ENCODE results near the gene KLHL22.
"Not testable (repeated sequence)": the region's sequence is repeated elsewhere in the genome, so short reads cannot be mapped to it uniquely, and the experiment has no call there.

Gene KLHL22

DNA sequence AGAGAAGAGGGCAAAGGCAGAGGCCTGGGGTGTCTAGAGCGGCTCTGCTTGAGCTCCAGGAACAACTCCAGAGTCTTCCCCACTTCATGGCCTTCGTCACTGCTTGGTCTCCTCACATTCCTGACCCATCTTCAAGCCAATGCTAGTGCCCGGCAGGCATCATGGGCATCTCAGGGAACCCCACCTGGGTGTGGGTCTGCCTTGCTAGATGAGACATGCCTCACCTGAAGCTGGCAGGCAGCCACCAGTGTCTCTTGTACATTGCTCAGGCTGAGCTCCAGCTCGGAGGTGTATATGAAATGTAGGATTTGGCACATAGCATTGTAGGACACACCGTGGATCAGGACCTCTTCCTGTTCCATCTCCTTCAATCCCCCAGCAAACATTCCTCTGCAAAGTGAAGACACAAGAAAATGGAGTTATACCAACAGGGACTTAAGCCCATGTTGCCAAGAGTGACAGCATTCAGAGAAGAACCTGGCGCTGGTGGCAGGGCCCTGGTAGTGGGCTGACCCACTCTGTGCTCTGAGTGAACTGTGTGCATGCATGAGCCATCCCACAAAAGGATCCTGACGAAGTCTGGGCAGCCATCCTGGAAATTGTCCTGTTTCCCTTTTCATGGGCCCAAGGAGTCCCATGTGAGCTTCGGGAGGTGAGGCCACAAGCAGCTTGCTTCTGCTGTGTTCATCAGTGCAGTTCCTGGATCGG is 24.3 kb downstream of the KLHL22 start:
- in situ Hi-C loops (cut with MboI; ENCODE audit: low sequenced_read_pairs) = no loop called here

DNA sequence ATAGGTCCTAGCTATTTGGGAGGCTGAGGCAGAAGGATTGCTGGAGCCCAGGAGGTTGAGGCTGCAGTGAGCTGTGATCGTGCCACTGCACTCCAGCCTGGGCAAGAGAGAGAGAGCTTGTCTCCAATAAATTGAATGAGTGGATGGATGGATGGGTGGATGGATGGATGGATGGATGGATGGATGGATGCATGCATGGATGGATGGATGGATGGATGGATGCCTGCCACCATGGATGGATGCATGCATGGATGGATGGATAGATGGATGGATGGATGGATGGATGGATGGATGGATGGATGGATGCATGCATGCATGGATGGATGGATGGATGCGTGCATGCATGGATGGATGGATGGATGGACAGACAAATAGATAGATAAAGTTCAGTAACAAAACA is 25.1 kb downstream of the KLHL22 start:
- in situ Hi-C loops (cut with MboI; ENCODE audit: low sequenced_read_pairs) = not testable (repeated sequence)

DNA sequence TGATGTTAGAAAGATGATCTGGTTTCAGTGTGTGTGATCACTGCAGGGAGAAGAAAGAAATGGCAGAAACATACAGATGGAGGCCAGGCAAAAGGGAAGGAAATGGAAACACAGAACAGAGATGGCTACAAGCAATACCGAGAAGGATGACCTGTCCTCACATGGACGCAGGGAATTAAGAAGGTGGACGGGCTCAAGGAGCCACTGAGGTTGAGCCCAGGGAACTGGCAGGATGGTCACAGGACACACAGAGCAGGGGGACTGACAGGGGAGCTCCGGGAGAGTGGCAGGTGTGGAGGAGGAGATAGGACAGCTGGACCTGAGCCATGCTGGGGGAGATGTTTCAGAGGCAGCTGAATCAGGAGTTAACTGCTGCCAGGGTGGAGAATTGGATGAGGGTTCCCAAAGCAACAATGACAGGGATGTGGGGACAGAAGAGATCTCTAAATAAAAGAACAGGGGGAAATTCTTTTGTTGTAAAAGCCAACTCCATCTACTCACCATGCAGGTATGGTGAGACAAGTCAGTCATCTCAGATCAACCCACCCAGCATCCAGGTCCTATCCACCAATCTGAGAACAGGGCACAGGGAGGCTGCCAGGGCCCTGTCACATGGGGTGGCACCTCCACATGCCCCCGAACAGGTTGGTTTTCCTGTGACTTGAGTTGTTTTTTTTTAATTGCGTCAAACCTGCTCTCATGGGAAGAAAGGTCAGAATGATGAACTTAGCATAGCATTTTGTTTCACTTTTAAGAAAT is 26.3 kb downstream of the KLHL22 start:
- in situ Hi-C loops (cut with MboI; ENCODE audit: low sequenced_read_pairs) = no loop called here

DNA sequence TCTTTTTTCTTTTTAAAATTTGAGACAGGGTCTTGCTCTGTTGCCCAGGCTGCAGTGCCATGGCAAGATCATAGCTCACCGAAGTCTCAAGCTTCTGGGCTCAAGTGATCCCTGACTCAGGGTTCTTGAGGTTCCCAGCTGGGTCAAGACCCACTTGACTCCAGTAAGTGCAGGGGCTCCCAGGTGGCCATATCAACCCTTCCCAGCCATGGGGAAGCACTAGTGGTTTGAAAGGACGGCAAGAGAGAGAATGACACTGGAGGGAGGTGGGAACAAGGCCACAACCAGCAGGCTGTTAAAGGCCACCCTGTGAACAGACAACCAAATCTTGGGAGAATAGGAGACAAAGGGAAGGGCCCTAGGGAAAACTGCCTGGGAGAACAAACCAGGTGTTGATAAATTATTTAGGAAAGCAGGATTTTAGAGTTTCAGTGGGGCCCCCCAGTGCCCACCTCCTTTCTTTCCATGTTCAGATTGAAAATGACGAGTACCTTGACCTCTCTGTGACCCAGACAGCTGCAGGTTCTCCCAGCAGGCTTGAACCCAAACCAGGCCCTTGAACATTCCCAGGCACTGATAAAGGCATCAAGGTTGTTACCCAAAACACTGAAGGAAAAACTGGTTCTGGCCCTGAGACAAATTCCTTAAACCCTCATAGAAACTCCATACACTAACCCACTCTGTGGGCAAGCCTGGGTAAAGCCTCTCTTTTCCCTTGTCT is 28.8 kb downstream of the KLHL22 start:
- in situ Hi-C loops (cut with MboI; ENCODE audit: low sequenced_read_pairs) = no loop called here

DNA sequence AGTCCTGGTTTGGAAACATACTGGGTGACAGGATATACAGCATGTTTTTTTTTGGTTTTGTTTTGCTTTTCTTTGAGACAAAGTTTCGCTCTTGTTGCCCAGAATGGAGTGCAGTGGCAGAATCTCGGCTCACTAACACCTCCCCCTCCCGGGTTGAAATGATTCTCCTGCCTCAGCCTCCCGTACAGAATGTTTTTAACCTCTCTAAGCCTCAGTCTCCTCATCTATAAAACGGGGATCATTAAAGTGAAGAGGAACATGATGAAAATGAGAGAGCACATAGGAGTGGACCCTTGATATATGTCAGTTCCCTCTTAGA is 29.9 kb downstream of the KLHL22 start:
- in situ Hi-C loops (cut with MboI; ENCODE audit: low sequenced_read_pairs) = no loop called here

DNA sequence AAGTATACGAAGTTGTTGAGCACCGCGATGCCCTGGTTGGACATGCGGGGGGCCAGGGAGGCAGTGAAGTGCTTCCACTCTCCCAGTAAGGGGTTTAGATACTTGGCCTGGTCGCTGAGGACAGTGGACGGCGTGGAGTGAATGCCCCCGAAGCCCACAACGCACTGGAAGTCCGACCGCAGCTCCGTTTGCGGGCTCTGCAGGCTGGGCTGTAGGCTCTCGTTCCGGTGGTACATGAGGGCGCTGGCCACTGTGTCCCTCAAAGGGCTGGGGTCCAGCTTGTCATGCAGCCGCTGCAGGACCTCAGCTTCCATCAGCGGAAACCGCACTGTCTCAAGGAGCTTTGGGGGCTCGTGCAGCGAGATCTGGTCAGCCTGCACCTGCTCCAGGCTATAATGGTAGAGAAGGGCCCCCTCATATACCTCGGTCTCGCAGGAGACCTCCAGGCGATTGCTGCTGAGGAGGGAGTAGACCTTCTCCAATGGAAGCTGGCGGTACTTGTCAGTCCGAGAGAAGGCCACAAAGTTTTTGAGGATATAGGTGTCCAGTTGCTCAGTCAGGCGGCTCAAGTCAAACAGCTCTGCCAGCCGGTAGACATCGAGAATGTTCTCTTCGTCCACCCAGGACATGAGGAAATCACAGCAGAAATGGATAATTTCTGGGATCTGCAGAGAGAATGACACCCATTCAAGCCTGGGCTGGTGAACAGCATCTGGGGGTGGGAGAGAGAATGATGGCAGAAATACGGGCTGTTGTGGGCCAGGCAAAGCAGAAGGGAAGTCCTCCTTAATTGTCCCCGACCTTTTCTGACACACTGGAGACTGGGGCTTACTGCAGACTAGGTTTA is 30.5 kb downstream of the KLHL22 start:
- in situ Hi-C loops (cut with MboI; ENCODE audit: low sequenced_read_pairs) = no loop called here

DNA sequence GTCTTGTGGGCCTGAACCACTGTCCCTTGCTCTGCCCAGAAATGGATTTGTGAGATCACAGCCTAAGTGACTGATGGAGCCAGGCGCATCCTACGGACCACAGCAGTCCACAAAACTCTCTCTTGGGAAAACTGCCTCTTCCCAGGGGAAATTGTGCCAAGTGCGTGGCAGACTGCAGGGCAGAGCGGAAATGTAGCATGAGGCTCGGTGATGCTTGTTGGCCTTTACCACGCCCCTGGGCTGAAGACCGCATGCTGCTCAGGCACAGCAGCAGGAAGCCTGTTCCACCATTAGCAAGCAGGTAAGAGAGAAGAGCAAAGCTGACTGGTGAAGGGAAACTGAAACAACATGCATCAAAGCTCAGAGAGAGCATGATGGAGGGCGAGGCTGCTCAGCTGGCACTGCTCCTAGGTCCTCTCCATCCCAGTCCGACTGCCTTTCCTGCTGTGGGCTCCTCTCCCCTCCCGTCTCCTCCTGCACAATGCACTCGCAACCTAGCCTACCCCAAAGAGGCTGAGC is 31.4 kb downstream of the KLHL22 start:
- in situ Hi-C loops (cut with MboI; ENCODE audit: low sequenced_read_pairs) = no loop called here

DNA sequence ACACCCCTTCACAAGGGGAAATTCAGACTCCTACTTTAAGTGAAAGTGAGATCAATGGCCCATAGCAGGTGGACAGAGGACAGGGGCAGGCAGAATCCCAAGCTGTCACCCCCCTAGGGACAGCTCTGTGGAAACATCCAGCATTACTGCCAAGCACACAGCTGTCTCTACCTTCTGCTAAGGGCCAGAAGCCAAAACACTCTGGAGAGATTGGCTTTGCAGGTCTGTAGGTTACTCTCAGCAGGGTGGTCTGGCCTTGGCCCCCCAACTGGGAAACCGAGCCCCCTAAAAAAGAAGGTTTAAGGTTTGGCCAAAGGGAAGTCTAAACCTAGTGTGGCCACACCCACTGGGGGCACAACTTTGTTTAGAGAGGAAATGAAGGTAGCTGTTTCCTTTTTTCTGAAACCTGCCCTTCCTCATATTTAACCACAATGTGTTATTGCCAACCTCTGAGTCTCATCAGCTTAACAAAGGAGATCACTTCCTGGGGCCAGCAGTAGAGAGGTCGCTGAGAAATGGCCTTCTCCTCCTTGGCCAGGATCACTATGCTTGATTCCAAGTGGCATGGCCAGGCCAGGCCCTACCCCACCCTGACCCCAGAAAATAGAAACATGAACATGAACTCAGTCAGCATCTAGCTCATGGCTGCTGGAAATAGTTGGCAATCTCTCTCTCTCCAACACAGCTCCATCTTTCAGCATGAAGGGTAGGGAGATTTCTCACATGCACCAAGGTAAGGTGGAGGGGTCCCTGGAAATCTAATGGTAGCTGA is 32.1 kb downstream of the KLHL22 start:
- in situ Hi-C loops (cut with MboI; ENCODE audit: low sequenced_read_pairs) = no loop called here

DNA sequence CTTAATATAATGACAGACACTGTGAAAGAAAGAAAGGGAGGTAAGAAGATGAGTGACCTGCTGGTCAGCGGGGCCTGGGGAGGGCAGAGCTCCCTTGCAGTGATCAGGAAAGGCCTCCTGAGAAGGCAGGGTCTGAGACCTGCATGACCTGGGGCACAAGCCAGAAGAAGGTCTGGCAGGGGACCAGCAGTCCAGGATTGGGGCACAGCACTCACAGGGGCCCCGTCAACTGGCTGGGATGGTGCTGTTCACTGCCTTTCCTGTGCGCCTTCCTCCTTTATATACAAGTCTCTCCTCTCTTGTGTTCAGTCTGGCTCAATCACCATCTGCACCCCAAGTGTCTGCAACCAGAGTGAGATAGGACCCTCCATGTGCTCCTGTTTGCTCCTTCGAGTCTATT is 35.7 kb downstream of the KLHL22 start:
- in situ Hi-C loops (cut with MboI; ENCODE audit: low sequenced_read_pairs) = no loop called here

DNA sequence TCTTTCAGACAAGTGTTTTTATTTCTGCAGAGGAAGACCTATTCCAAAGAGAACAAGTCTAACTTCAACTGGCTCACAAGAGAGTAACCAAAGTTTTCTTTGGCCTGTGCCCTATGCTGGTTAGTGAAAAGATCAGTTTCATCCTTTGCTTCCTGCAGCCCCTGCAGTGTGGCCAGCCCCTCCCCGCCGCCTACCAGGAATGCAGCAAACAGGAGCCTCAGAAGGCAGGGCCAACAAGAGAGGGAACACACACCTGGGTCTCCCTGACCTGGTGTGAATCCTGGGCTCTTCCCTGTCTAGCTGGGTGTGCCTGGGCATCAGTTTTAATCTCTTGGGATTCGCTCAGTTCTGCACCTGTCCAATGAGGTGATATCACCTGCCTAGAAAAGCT is 36.4 kb downstream of the KLHL22 start:
- in situ Hi-C loops (cut with MboI; ENCODE audit: low sequenced_read_pairs) = no loop called here

DNA sequence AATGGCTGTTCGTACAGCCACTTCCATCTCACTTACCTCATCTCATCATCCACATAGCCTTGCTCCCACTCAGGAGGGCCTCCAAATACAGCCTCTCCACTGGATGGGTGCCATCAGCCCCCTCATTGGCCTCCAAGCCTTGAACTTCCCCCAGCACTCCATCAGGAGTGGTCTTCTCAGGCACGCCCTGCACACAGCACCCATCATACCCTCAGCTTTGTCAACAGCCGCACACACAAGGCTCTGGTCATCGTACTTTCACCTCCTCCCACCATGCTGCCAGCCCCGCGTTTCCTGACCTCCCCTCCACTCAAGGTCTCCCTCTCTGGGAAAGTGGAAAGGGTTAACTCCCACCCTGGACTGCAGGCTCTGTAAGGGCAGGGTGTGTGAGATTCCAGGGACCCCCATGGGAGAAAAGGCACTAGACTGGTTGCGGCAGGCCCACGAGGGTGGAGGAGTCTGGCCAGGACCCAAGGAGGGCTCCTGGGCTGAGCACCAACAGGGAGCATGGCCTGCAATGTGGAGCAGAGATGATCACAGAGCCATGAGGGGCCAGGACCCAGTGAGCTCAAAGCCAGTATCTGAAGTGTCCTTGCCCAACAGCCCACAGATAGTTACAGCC is 37.0 kb downstream of the KLHL22 start:
- in situ Hi-C loops (cut with MboI; ENCODE audit: low sequenced_read_pairs) = no loop called here

DNA sequence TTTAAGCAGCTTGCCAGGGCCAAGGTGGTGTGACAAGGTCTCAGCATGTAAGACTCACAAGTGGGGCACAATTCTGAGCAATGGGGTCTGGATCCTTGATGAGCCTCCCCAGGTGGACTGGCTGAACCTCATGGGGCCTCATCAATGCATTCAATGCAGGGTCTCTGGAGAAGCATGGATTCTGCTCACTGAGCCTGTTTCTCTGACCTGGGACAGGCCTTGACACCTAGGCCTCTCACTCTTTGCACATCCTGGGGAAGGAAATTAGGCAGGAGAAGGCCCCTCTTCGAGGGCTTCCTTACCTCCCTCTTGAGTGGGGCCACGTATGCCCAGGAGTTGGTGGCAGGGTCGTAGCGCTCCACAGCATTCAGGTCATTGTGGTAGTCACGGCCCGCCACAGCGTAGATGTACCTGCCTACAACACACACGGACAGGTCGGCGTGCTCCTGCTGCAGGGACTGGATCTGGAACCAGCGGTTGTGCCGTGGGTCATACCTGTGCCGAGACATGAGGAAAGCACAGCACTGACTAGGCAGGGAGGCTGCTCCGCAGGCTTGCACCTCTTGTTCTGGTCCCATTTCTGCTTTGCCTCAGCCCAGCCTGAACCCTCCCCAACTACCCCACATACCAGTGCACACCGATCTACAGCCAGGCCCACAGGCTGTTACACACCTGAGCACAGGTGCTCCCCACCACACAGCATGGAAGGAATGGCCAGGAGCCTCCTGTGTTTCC is 37.9 kb downstream of the KLHL22 start:
- in situ Hi-C loops (cut with MboI; ENCODE audit: low sequenced_read_pairs) = no loop called here

DNA sequence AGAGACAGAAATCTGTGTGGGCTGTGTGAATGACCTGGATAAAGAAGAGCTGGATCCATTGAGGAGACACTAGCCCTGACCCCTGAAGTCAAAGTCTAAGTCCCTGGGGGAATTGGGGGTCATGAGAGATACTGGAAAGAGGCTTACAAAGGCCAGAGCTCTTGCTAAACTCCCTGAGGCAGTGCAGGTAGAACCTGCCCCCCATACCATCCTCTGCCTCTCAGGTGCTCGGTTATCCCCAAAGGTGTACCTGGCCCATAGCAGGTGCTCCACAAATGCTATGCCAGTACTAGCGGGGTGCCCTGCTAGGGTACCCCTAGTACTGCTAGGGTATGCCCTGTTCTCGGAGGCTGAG is 38.9 kb downstream of the KLHL22 start:
- in situ Hi-C loops (cut with MboI; ENCODE audit: low sequenced_read_pairs) = no loop called here

DNA sequence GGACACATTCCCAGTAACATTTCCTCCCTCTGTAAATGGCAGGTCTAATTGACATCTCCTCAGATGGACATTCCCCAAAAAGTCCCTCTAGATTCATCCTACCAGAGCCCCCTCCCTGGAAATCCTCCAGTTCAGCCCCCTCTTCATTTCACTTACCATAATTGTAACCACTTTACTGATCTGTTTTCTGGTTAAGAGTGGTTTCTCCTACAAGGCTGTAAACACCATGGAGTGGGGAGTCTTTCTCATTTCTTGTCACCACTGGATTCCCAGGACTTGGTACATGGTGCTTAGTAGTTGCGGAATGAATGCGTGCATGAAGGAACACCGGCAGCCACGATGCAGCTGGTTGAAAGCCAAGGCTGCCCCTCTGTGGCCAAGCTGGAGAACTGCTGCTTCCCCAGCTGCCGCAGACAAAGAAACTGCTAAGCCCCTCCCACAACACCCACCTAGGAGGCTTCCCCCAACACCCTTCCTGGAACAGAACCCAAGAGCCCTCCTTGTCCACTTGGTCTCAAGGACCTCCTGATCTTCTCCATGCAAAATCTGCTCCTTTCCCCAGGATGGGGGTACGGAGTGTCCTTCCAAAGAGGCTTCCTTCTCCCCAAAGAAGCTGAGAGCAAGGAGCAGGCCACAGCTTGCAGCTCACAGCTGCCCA is 39.4 kb downstream of the KLHL22 start:
- in situ Hi-C loops (cut with MboI; ENCODE audit: low sequenced_read_pairs) = no loop called here

DNA sequence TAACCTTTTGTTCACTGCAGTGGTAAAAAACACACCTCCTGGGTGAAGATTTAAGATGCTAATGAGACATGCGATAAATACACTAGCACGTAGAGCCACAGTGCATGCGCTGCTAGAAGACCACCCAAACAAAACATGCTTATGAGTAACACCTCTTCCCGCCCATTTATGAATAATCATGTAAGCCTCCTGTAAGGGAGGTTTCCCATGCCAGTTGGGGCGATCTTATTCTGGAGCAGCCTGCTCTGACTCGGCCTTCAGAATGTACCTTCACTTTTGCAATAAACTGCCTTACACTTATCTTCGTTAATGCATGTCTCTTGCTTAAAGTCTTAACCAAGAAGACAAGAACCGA is 39.9 kb downstream of the KLHL22 start:
- in situ Hi-C loops (cut with MboI; ENCODE audit: low sequenced_read_pairs) = no loop called here

DNA sequence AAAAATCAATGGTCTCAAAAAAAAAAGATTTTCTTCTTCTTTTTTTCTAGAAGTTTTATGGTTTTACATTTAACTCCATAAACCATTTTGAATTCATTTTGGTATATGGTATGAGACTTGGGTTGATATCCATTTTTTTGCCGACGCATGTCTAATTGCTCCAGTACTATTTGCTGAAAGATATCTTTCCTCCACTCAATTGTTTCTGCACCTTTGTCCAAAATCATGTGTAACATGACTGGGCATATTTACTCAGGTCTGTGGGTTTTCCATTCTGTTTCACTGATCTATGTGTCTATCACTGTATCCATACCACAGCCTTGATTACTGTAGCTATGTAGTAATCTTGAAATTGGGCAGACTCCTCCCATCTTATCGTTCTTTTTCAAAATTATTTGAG is 42.4 kb downstream of the KLHL22 start:
- in situ Hi-C loops (cut with MboI; ENCODE audit: low sequenced_read_pairs) = no loop called here

DNA sequence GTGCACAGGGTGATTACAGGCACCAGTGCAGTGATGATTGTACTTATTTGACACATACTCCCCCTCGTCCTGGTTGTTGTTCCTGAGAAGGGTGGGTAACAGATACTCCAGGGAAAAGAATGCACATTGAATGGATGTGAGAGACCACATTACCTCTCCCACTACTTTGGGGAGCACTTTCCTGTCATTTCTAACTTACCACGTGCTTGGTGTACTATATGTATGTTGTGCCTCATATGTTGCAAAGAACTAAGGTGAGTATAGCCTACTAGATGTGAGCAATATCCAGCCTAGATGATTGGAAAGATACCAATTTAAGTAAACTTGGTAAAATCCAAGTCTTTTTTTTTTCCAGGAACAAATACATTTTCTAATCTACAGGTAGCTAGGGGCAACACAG is 43.7 kb downstream of the KLHL22 start:
- in situ Hi-C loops (cut with MboI; ENCODE audit: low sequenced_read_pairs) = no loop called here

DNA sequence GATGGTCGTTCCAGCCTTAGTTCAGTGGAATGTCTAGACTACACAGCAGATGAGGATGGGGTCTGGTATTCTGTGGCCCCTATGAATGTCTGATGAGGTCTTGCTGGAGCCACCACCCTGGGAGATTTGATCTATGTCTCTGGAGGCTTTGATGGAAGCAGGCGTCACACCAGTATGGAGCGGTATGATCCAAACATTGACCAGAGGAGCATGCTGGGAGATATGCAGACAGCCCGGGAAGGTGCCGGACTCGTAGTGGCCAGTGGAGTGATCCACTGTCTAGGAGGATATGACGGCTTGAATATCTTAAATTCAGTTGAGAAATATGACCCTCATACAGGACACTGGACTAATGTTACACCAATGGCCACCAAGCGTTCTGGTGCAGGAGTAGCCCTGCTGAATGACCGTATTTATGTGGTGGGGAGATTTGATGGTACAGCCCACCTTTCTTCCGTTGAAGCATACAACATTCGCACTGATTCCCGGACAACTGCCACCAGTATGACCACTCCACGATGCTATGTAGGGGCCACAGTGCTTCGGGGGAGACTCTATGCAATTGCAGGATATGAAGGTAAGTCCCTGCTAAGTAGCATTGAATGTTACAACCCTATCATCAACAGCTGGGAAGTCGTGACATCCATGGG is 44.3 kb downstream of the KLHL22 start:
- in situ Hi-C loops (cut with MboI; ENCODE audit: low sequenced_read_pairs) = not testable (repeated sequence)

Measured in hTERT RPE-1 (cell line).